Measurements from ENCODE around the gene RRM1.
"Not testable (repeated sequence)": the region's sequence is repeated elsewhere in the genome, so short reads cannot be mapped to it uniquely, and the experiment has no call there.

RRM1 gene

GRCh38 chr11:4083198-4083597 is 11.4 kb upstream of the RRM1 start:
- DNase-seq (ENCODE audit: low read depth), result no peak

GRCh38 chr11:4084406-4085125 is 10.0 kb upstream of the RRM1 start:
- no peak for DNase-seq (ENCODE audit: low read depth)

- DNase-seq (ENCODE audit: low read depth), result no peak
Measured at GRCh38 chr11:4085575-4085974, 9.0 kb upstream of the RRM1 start.

GRCh38 chr11:4086575-4087353 is 7.8 kb upstream of the RRM1 start:
- DNase-seq (ENCODE audit: low read depth), result no peak

- no peak for DNase-seq (ENCODE audit: low read depth)
Measured at GRCh38 chr11:4087551-4087950, 7.0 kb upstream of the RRM1 start.

- DNase-seq (ENCODE audit: low read depth), result no peak
Measured at GRCh38 chr11:4090258-4090657, 4.3 kb upstream of the RRM1 start.

GRCh38 chr11:4092026-4092425 is 2.6 kb upstream of the RRM1 start:
- no peak for DNase-seq (ENCODE audit: low read depth)

GRCh38 chr11:4093519-4094347 is 866 bp upstream of the RRM1 start:
- DNase-seq (ENCODE audit: low read depth), result no peak

- DNase-seq (ENCODE audit: low read depth), result no peak
Measured at GRCh38 chr11:4095509-4096230, 1.1 kb downstream of the RRM1 start.

- no peak for DNase-seq (ENCODE audit: low read depth)
Measured at GRCh38 chr11:4098026-4098621, 3.5 kb downstream of the RRM1 start.

GRCh38 chr11:4102711-4103110 is 8.1 kb downstream of the RRM1 start:
- DNase-seq (ENCODE audit: low read depth), result no peak

GRCh38 chr11:4103269-4103668 is 8.7 kb downstream of the RRM1 start:
- DNase-seq (ENCODE audit: low read depth), result no peak

GRCh38 chr11:4105916-4106315 is 11.3 kb downstream of the RRM1 start:
- no peak for DNase-seq (ENCODE audit: low read depth)

- DNase-seq (ENCODE audit: low read depth), result no peak
Measured at GRCh38 chr11:4111834-4112233, 17.2 kb downstream of the RRM1 start.

- no peak for DNase-seq (ENCODE audit: low read depth)
Measured at GRCh38 chr11:4115128-4115527, 20.5 kb downstream of the RRM1 start.

GRCh38 chr11:4118107-4118506 is 23.5 kb downstream of the RRM1 start:
- no peak for DNase-seq (ENCODE audit: low read depth)

GRCh38 chr11:4123218-4123617 is 28.6 kb downstream of the RRM1 start:
- no peak for DNase-seq (ENCODE audit: low read depth)

GRCh38 chr11:4125141-4125540 is 30.5 kb downstream of the RRM1 start:
- DNase-seq (ENCODE audit: low read depth), result no peak

GRCh38 chr11:4127357-4127756 is 32.8 kb downstream of the RRM1 start:
- no peak for DNase-seq (ENCODE audit: low read depth)

GRCh38 chr11:4130219-4130618 is 35.6 kb downstream of the RRM1 start:
- DNase-seq (ENCODE audit: low read depth), result not testable (repeated sequence)

GRCh38 chr11:4134806-4135205 is 40.2 kb downstream of the RRM1 start:
- DNase-seq (ENCODE audit: low read depth), result no peak

GRCh38 chr11:4138497-4138896 is 43.9 kb downstream of the RRM1 start:
- no peak for DNase-seq (ENCODE audit: low read depth)

Measured in stimulated activated CD8-positive, alpha-beta memory T cell treated with anti-CD3 and anti-CD28 coated beads, Interleukin-7, amount 100 ng/mL, for 24 hours (primary cell).